GM21381 (cell line): ENCODE results near the gene PLA2G4E.

Experiments
- ATAC-seq: cut with Tn5 transposase; IDR thresholded peaks from one replicate; pipeline ENCODE4 v1.9.1; 2021; ENCODE audit warnings: mild to moderate bottlenecking, moderate library complexity; ENCODE audit not compliant: unreplicated experiment

The PLA2G4E gene

DNA sequence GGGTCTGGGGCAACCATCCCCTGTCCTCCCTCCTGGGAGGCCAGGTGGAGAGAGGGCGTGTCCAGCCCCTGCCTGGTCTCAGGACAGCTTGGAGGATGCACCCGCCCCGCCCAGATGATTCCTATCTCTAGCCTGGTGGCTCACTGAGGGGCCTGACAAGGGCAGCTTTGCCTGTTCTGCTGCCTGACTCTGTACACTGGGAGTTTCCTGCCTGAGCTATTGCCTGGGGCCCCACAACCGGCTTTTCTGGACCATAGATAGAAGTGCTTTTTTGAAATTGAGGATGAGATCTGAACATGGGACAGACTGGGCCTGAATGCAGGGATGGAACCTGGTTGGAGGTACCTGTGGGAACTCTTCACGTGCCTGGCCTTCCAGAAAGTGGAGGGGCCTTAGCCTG lies 751 bp upstream of the PLA2G4E start:
- ATAC-seq = no peak

DNA sequence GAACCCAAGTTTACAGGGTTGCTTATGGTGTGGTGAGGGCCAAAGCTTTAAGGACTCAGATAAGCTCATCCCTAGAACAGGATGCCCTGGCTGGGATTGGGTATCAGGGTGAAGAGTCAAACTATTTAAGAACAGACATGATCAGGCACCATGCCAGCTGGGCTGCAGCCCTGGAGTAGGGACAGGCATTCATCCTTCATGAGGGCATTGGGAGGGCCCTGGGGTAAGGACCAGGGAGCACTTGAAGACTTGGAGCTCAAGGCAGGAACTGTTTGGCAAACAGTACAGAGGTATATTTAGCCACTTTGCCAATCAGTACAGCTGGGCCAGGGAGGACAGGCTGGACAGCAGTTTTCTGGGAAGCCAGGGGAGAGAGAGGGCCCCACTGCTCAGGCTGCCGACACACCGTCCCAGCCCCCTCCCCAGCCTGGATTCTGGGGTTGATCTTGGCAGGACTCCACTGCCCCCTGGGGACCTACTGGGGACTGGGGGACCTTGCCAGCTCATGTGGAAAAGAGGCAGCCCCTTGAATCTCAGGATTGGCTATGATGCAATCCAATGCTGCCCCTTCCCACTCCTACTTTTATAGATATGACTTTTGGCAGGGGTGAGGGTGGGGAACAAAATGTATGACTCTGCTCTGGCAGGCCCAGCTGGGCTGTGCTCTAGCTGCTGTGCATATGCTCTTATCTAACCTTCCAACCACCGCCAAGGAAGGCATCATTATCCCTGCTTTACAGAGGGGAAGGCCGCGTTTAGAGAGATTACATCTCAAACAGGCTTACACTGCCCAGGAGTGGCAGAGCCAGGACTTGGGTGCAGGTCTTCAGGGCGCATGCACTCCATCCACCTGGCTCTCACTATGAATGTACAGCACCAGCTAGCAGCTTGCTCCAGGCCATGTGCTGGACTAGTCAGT lies 2.3 kb downstream of the PLA2G4E start:
- no peak for ATAC-seq

- ATAC-seq = no peak
Measured at GRCh38 chr15:42016971-42017370, 3.9 kb downstream of the PLA2G4E start.

DNA sequence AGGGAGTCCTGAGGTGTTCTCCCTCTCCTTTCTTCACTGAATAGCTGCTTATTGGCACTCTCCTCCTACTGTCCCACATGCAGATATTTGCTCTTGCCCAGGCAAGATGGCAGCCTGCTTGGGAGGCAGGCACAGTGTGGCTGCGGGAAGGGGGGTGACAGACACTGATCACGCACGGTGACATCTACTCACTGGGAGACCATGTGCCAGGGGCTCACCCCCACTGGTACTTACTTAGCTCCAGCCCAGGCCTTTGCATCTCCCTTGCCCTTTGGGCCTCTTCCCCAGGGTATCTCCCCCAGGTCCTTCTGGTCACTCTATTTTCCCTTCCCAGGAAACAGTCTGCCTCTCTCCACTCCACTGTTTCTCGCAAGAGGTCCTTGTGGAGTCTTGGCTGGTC lies 6.4 kb downstream of the PLA2G4E start:
- ATAC-seq = no peak

DNA sequence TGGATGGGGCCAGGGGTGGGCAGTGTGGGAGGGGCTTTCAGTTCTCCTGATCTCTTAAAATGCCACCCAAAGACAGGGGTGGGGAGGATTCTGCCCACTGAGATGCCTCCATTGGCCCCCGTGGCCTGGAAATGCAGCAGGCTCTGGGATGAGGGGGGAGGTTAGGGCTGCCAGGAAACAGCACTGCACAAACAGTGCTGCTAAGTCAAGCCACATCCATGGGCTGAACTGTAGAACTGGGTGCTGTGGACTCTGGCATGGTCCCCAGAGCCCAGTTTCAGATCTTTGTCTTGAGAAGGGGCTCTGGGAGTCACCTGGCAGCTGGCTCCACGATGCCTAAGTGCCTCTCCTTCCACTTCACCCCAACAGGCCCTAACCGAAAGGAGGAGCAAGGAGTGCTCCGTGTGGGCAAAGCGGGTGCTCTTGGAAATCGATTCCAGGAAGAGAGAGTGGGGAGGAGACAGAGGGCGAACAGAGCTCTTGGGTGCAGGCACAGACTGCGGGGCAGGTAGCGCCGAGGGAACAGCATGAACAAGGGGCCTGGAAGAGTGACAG lies 7.8 kb downstream of the PLA2G4E start:
- ATAC-seq = no peak

DNA sequence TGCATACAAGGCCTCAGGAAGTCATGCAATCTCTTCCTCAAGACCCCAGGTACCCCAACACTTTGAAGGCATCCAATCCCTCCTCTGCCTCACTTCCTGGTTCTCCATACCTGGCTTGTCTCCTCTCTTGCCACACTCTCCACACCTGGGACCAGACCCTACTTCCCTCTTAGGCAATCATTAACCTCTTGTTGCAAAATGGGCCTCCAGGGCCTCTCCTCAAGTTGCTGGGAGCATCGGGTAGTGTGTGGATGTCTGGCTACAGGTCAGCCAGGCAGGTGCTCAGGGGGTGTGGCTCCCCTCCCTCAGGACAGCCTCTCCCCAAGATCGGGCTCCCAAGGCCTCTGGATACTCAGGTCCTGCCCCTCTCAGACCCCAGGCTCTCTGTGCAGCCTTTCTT lies 8.6 kb downstream of the PLA2G4E start:
- no peak for ATAC-seq

DNA sequence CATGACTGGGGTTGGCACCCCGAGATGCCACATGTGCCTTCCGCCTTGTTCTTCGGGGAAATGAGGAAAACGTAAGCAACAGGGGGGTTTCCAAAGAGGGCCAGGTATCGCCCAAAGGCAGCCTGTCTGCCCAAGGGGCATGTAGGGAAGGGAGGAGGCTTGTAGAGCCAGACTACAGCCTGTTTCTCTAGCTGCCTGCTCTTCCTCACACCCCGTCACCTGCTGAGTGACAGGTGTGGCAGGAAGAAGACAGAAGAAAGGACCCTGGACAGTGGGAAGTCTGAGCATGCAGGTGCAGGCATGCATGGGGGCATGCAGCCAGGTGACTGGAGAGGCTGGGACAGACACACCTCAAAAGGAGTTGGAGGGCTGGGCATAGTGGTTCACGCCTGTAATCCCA lies 9.8 kb downstream of the PLA2G4E start:
- no peak for ATAC-seq

- no peak for ATAC-seq
Measured at GRCh38 chr15:42010434-42010833, 10.4 kb downstream of the PLA2G4E start.

DNA sequence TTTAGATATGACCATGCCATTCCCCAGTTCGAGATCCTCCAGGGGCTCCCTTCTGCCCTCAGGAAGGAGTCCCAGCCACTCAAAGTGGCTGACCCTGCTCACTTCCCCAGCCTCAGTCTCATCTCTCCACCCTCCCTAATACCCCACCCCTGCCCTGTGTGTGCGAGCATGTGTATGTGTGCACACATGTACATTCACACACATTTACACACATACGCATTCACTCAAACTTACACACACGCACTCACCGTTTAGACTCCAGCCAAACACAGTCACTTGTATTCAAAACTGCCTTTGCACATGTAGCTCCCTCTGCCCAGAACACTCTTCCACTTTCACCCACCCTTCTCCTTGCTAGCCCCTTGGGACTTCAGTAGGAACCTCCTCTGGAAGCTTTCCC lies 11.4 kb downstream of the PLA2G4E start:
- ATAC-seq = no peak

DNA sequence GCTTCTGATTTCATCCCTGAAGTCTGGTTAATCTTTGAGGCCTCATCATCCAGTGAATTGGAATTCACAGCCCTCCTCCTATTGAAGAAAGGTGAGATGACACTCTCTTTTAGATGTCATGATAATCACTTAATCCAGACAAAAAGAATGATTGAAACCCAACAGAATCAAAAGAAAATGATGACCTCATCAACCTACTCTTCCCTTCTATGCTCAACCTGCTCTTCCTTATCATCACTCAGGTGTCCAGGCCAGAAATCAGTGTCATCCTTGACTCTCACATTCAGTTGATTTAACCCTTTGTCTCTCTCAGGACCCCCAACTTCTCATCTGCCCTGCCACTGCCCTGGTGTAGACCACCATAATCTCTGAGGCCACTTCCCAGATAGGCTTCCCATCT lies 11.8 kb downstream of the PLA2G4E start:
- ATAC-seq = no peak

GRCh38 chr15:42007386-42007785 lies 13.5 kb downstream of the PLA2G4E start:
- ATAC-seq = no peak

DNA sequence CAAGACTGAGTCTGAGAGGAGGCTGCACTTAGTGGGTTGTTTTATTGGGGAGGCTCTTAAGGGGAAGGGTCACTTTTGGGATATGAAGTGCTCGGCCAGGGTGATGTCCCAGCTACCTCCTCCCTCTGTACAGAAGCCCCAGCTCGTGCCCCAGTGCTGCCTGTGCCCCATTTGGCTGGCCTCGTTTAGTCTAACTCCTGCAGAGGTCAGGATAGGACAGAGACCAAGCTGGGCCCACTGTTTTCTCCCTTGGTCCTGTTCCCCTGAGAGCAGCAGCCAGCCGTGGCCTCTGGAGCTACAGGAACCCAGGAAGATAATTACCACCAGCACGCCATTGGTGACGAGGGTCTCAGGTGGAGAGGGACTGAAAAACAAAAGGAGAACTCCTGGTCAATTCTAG lies 18.5 kb downstream of the PLA2G4E start:
- ATAC-seq = no peak

GRCh38 chr15:42001236-42001635 lies 19.6 kb downstream of the PLA2G4E start:
- ATAC-seq = no peak

- ATAC-seq = no peak
Measured at GRCh38 chr15:41999290-42000285, 21.3 kb downstream of the PLA2G4E start.

GRCh38 chr15:41997845-41998244 lies 23.0 kb downstream of the PLA2G4E start:
- no peak for ATAC-seq

DNA sequence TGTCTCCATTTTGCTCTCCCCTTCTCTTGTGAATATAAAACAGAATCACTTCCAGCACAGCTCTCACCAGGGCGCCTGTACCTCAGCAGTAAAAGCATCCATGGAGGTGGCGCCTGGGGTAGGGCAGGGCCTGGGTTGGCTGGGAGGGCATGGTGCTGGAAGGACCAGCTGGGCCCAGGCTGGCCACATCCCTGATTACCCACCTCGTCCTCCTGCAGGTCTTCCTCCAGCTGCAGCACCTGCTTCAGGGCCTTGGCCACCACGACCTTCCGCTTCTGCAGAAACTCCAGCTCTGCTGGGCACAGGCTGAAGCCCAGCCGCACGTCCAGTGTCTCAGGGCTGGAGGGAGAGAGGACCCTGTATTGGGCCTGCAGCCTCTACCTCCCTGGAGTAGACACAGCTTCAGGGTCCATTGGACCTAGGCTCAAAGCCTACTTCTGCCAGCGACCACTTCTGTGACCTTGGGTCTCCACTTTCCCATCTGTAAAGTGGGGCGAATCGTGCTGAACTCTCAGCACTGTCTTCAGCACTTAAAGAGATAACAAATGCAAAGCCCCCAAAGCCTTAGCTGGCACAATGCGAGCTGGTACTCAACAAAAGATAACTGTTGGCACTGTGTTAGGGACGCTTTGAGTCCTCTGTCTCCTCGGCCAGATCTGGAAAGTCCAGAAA lies 23.8 kb downstream of the PLA2G4E start:
- ATAC-seq = no peak

DNA sequence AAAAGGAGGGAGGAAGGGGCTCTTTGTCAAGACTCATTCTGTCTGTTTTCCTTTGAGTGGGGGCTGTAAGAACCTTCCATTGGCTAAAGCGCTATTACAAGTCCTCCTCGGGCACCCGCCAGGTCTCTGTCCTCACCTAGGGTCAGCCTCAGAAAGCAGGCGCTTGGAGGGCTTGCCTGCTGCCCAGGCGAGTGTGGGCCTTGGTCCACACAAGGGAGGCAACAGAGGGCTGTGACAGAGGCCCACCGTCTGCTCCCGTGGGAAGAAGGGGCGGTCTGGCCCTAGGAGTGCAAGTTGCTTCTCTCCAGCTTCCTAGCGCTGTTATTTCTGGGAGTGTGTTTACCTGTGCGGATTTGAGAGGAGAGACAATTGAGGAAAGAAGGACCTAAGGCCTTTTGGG lies 24.5 kb downstream of the PLA2G4E start:
- ATAC-seq = no peak

GRCh38 chr15:41995476-41995855 lies 25.4 kb downstream of the PLA2G4E start:
- ATAC-seq = no peak

DNA sequence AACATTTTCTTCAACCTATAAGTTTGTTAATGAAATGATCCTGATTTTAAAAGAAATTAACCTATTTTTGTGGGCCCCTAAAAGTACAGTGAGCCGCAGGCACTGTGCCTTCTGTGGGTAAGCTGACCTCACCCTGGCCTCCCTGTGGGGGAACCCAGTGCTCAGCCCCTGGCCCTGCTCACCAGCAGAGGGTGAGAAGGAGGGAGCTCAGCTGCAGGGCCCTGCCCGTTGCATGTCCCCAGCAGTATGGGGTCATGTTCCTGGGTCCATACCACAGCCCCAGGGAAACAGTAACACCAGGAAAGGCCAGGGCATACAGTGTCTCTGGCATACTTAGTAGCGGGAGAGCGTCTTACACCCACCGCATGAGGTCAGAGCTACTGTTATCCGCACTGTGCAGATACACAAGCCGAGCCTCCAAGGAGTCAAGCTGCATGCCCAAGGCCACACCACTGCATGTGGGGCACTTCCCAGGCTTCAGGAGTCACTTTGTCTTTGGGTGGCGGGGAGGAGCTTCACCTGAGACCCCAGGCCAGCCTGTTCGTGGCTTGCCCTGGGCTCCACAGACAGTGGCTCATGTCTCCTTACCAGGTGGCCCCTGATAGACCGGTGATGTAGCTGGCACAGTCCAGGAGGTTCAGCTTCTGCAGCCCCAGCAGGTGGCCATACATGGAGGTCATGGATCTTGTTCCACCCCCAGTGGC lies 25.9 kb downstream of the PLA2G4E start:
- no peak for ATAC-seq

DNA sequence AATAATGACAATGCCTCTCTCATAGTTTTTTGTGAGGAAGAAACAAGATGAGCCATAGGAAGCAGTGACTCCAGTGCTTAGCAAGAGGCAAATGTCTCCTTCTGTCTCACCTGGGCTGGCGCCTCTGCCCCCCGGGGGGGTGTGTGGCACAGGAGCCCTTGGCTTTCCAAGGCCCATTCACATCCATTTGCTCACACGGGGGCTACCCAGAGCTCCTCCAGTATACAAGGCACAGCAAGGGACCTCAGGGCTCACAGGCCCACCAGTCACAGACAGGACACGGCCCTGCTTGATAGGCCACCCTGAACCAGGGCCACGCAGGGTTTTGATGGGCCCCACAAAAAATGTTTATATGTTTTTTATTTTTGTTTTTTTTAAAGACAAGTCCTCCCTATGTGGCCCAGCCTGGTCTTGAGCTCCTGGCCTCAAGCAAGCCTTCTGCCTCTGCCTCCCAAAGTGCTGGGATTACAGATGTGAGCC lies 26.6 kb downstream of the PLA2G4E start:
- no peak for ATAC-seq
